HepG2 (cell line): ENCODE data around the gene APOC3. TPM values are rescaled to one million over a fixed set of nuclear protein-coding genes. Genes with fewer than 3 reads are reported as not detected.

Experiments
- GATAD1 ChIP-seq: IDR thresholded peaks from 2 replicates; pipeline ENCODE4 v1.6.1; 2016; ENCODE audit warnings: missing genetic modification reagents, missing compliant biosample characterization
- HDAC2 ChIP-seq: sonication (generic); formaldehyde crosslinking; IDR thresholded peaks from 2 replicates; pipeline ENCODE4 v1.4.0; 2020; ENCODE audit warnings: missing genetic modification reagents
- HNRNPK ChIP-seq: fragments of 200-400 bp; formaldehyde crosslinking; IDR thresholded peaks from 2 replicates; pipeline ENCODE4 v1.6.1; 2018; ENCODE audit warnings: low read length, low read depth, moderate library complexity, mild to moderate bottlenecking; ENCODE audit not compliant: poor library complexity, severe bottlenecking
- MTA3 ChIP-seq: sonication (generic); formaldehyde crosslinking; IDR thresholded peaks from 2 replicates; pipeline ENCODE4 v1.4.0; 2020; ENCODE audit warnings: missing genetic modification reagents
- SIN3B ChIP-seq: fragments of 150-350 bp; IDR thresholded peaks from 2 replicates; pipeline ENCODE4 v1.6.1; 2014; ENCODE audit warnings: low read length
- TSC22D2 ChIP-seq: sonication (generic); formaldehyde crosslinking; IDR thresholded peaks from 2 replicates; pipeline ENCODE4 v1.5.1; 2020; ENCODE audit warnings: missing genetic modification reagents, mild to moderate bottlenecking, borderline replicate concordance
- ZFX ChIP-seq: sonication (generic); formaldehyde crosslinking; IDR thresholded peaks from 2 replicates; pipeline ENCODE4 v1.4.0; 2020; ENCODE audit warnings: mild to moderate bottlenecking, low read depth, missing genetic modification reagents, moderate library complexity
- ZNF34 ChIP-seq: sonication (generic); formaldehyde crosslinking; IDR thresholded peaks from 2 replicates; pipeline ENCODE4 v1.4.0; 2020; ENCODE audit warnings: mild to moderate bottlenecking, missing genetic modification reagents, borderline replicate concordance
- polyA plus RNA-seq, 8 experiments: library from polyadenylated mRNA; depleted of rRNA in 3 of 8; stranded (reverse) in 7 of 8; unstranded in 1 of 8; fragments of >200 nt; fragmentation: Illumina TruSeq in 4 of 8; extraction: Trizol in 4 of 8; gene quantifications; 2 replicates each; pipeline versions ENCODE4 v1.2.1 to v1.2.3, GENCODE V29; 2011 to 2016; ENCODE audit warnings: low read depth in 4 of 8, missing spikeins in 1 of 8, mixed read lengths in 1 of 8; ENCODE audit not compliant: insufficient read depth in 1 of 8
- total RNA-seq, 5 experiments: library from RNA; depleted of rRNA; stranded (reverse); fragments of >200 nt; fragmentation: Illumina TruSeq; extraction: Trizol; gene quantifications; 2 replicates each; pipeline ENCODE4 v1.2.3, GENCODE V29; 2016; ENCODE audit warnings: low read depth in 1 of 5
- TF ChIP-seq, protein P1 (sequence below): sonication (generic); formaldehyde crosslinking; IDR thresholded peaks from 2 replicates; pipeline ENCODE4 v1.4.0; 2020; ENCODE audit warnings: mild to moderate bottlenecking, missing genetic modification reagents
- TF ChIP-seq, protein P2 (sequence below): sonication (generic); formaldehyde crosslinking; IDR thresholded peaks from 2 replicates; pipeline ENCODE4 v1.8.1; 2023; ENCODE audit warnings: mild to moderate bottlenecking, missing genetic modification reagents, borderline replicate concordance
- TF ChIP-seq, protein P3 (sequence below): sonication (generic); formaldehyde crosslinking; IDR thresholded peaks from 2 replicates; pipeline ENCODE4 v1.5.0; 2020; ENCODE audit warnings: missing genetic modification reagents
- TF ChIP-seq, protein P4 (sequence below): IDR thresholded peaks from 2 replicates; pipeline ENCODE4 v1.6.1; 2012; ENCODE audit warnings: inconsistent platforms
- TF ChIP-seq, protein P5 (sequence below): sonication (generic); formaldehyde crosslinking; IDR thresholded peaks from 2 replicates; pipeline ENCODE4 v1.5.0; 2020; ENCODE audit warnings: mild to moderate bottlenecking, missing genetic modification reagents
- TF ChIP-seq, protein P6 (sequence below): IDR thresholded peaks from 2 replicates; pipeline ENCODE4 v1.6.1; 2016; ENCODE audit warnings: low read depth, borderline replicate concordance
- TF ChIP-seq, protein P7 (sequence below): IDR thresholded peaks from 2 replicates; pipeline ENCODE4 v1.6.1; 2018; ENCODE audit warnings: missing genetic modification reagents
- TF ChIP-seq, protein P8 (sequence below): sonication (generic); formaldehyde crosslinking; IDR thresholded peaks from 2 replicates; pipeline ENCODE4 v1.4.0; 2020; ENCODE audit warnings: missing genetic modification reagents

Gene APOC3
- total and polyA plus RNA-seq, 2 of the 13 experiments (the other 11 are each of a cell fraction or from before 2014, with no cell fraction given), result 314 to 687 TPM

DNA sequence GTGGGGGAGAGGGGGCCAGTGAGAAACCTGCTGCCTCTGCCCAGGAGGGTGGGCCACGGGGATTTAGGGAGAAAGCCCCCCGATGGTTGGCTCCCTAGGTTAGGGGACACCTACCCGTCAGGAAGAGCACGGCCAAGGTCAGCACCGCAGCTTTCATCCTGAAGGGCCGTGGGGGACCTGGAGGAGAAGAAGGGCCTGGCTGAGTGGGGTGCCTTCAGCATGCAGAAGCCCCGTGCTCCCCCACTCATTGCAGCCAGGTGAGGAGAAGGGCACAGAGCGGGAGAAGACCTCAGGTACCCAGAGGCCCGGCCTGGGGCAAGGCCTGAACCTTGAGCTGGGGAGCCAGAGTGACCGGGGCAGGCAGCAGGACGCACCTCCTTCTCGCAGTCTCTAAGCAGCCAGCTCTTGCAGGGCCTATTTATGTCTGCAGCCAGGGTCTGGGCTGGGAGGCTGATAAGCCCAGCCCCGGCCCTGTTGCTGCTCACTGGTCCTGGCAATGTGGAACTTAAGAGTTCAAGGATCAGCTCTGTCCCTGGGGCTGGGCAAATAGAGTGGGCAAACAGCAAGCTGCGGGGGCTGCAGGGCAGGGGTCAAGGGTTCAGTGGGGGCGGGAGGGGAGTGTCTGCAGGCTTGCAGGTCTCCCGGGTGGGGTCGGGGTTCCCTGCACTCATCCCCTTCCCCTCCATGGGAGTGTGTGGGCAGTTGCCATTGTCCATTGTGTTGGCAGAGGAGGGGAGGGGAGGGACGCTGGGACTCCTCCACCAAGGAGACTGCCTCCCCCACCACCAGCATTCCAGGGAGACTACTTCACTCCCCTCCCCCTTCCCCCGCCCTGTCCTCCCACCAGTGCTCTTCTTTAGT lies 7.8 kb downstream of the APOC3 start, which contains the start of gene APOA1 (continued):
- TF ChIP-seq HNRNPK (peak; percentile 16), TSC22D2 (peak; percentile 84), HDAC2 (peak; percentile 88), MTA3 (no peak), GATAD1 (peak; percentile 56), ZFX (CRISPR knock-in tag) (peak; percentile 98), SIN3B (peak; percentile 51; the same call in 1 of the 2 replicates), ZNF34 (CRISPR knock-in tag) (peak; percentile 68; the same call in 1 of the 2 replicates)
- TF ChIP-seq, protein P1, sequence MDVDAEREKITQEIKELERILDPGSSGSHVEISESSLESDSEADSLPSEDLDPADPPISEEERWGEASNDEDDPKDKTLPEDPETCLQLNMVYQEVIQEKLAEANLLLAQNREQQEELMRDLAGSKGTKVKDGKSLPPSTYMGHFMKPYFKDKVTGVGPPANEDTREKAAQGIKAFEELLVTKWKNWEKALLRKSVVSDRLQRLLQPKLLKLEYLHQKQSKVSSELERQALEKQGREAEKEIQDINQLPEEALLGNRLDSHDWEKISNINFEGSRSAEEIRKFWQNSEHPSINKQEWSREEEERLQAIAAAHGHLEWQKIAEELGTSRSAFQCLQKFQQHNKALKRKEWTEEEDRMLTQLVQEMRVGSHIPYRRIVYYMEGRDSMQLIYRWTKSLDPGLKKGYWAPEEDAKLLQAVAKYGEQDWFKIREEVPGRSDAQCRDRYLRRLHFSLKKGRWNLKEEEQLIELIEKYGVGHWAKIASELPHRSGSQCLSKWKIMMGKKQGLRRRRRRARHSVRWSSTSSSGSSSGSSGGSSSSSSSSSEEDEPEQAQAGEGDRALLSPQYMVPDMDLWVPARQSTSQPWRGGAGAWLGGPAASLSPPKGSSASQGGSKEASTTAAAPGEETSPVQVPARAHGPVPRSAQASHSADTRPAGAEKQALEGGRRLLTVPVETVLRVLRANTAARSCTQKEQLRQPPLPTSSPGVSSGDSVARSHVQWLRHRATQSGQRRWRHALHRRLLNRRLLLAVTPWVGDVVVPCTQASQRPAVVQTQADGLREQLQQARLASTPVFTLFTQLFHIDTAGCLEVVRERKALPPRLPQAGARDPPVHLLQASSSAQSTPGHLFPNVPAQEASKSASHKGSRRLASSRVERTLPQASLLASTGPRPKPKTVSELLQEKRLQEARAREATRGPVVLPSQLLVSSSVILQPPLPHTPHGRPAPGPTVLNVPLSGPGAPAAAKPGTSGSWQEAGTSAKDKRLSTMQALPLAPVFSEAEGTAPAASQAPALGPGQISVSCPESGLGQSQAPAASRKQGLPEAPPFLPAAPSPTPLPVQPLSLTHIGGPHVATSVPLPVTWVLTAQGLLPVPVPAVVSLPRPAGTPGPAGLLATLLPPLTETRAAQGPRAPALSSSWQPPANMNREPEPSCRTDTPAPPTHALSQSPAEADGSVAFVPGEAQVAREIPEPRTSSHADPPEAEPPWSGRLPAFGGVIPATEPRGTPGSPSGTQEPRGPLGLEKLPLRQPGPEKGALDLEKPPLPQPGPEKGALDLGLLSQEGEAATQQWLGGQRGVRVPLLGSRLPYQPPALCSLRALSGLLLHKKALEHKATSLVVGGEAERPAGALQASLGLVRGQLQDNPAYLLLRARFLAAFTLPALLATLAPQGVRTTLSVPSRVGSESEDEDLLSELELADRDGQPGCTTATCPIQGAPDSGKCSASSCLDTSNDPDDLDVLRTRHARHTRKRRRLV, result no peak
- TF ChIP-seq, protein P2, sequence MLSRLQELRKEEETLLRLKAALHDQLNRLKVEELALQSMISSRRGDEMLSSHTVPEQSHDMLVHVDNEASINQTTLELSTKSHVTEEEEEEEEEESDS (CRISPR knock-in tag), result peak; percentile 81; the same call in 1 of the 2 replicates
- TF ChIP-seq, protein P3, sequence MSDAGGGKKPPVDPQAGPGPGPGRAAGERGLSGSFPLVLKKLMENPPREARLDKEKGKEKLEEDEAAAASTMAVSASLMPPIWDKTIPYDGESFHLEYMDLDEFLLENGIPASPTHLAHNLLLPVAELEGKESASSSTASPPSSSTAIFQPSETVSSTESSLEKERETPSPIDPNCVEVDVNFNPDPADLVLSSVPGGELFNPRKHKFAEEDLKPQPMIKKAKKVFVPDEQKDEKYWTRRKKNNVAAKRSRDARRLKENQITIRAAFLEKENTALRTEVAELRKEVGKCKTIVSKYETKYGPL (CRISPR knock-in tag), result 0 out of 2 replicates have a peak, but pooled peaks have one; percentile 16
- TF ChIP-seq, protein P4, sequence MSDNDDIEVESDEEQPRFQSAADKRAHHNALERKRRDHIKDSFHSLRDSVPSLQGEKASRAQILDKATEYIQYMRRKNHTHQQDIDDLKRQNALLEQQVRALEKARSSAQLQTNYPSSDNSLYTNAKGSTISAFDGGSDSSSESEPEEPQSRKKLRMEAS, result no peak
- TF ChIP-seq, protein P5, sequence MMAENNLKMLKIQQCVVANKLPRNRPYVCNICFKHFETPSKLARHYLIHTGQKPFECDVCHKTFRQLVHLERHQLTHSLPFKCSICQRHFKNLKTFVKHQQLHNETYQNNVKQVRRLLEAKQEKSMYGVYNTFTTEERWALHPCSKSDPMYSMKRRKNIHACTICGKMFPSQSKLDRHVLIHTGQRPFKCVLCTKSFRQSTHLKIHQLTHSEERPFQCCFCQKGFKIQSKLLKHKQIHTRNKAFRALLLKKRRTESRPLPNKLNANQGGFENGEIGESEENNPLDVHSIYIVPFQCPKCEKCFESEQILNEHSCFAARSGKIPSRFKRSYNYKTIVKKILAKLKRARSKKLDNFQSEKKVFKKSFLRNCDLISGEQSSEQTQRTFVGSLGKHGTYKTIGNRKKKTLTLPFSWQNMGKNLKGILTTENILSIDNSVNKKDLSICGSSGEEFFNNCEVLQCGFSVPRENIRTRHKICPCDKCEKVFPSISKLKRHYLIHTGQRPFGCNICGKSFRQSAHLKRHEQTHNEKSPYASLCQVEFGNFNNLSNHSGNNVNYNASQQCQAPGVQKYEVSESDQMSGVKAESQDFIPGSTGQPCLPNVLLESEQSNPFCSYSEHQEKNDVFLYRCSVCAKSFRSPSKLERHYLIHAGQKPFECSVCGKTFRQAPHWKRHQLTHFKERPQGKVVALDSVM (CRISPR knock-in tag), result no peak
- TF ChIP-seq, protein P6, sequence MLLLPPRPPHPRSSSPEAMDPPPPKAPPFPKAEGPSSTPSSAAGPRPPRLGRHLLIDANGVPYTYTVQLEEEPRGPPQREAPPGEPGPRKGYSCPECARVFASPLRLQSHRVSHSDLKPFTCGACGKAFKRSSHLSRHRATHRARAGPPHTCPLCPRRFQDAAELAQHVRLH (CRISPR knock-in tag), result peak; percentile 96
- TF ChIP-seq, protein P7, sequence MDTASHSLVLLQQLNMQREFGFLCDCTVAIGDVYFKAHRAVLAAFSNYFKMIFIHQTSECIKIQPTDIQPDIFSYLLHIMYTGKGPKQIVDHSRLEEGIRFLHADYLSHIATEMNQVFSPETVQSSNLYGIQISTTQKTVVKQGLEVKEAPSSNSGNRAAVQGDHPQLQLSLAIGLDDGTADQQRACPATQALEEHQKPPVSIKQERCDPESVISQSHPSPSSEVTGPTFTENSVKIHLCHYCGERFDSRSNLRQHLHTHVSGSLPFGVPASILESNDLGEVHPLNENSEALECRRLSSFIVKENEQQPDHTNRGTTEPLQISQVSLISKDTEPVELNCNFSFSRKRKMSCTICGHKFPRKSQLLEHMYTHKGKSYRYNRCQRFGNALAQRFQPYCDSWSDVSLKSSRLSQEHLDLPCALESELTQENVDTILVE (CRISPR knock-in tag), result no peak
- TF ChIP-seq, protein P8, sequence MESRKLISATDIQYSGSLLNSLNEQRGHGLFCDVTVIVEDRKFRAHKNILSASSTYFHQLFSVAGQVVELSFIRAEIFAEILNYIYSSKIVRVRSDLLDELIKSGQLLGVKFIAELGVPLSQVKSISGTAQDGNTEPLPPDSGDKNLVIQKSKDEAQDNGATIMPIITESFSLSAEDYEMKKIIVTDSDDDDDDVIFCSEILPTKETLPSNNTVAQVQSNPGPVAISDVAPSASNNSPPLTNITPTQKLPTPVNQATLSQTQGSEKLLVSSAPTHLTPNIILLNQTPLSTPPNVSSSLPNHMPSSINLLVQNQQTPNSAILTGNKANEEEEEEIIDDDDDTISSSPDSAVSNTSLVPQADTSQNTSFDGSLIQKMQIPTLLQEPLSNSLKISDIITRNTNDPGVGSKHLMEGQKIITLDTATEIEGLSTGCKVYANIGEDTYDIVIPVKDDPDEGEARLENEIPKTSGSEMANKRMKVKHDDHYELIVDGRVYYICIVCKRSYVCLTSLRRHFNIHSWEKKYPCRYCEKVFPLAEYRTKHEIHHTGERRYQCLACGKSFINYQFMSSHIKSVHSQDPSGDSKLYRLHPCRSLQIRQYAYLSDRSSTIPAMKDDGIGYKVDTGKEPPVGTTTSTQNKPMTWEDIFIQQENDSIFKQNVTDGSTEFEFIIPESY, result peak; percentile 30; the same call in 1 of the 2 replicates
